ENCODE results near the gene SLC29A3. TPM values are rescaled to one million over a fixed set of nuclear protein-coding genes. Genes with fewer than 3 reads are reported as not detected.

SLC29A3 gene
- total RNA-seq, 2 experiments from 2014 or later: 1.2 to 1.5 TPM

DNA sequence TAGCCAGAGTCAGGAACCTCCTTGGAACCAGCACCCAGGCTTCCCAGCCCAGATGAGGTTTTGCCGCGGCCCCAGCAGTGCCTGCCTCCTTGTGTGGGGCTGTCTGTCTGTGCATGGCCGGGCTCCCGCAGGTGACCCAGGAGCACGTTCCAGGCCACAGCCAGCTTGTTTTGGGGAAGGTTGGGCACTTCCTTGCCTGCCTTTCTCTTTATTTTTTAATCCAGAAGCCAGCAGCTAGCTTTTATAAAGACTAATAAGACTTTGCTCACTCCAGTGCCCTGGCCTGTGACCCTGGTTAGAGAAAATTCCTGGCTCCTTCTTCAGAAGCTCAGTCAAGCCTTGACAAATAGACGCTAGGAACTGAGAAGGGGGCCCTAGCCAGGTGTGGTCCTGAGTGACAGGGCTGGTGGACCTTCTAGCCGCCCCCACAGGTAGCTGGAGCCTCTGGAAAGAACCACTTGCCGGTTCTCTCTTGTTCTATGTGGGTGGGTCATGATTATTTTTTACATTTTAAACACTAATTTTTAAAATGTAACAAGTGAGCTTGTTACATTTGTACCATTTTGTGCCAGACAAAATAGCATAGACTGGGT lies 837 bp downstream of the SLC29A3 start:
- DNase-seq: no peak
- CTCF ChIA-PET: interaction anchor here (0.7 to 2.5 kb wide), 10 partner anchors 9 to 446 kb away, joined by 3 to 18 read pairs (median 4); no protein-coding TSS in a partner anchor
- Mint-ChIP-seq H3K36me3 (ENCODE audit: low read depth) (peaks cover 8% of the 10 kb centered on the region), H3K4me3 (peak overlapping the region; percentile 93), H3K27me3 (ENCODE audit: low read depth) (no peaks in the 10 kb centered on the region), H3K27ac (peak overlapping the region; percentile 18), H3K4me1 (ENCODE audit: low read depth) (peaks cover 35% of the 10 kb centered on the region), H3K9me3 (no peaks in the 10 kb centered on the region)
- intact Hi-C loops (cut with micrococcal nuclease): loop anchor here (1.0 to 5.0 kb wide), 6 partner anchors 57 to 727 kb away; no protein-coding TSS in a partner anchor

DNA sequence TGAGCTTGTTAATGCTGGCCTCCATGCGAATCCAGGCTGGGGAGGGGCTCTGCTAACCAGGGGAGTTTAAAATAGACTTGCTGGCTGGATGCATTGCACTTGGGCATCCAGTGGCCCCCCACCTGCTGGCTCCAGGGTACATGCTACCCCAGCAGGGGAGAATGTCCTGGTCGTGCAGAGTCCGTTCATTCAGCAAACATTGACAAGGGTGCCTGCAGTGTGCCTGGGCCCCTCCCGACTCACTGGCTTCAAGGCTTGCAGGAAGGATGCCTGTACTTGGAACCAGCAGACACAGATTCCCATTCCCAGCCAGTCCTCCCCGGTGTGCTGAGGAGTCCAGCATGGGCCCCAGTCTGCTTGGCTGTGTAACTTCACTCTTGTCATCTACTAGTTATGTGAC lies 1.5 kb downstream of the SLC29A3 start:
- peak overlapping the region; percentile 3 for H3K4me3 Mint-ChIP-seq
- no peak for DNase-seq

DNA sequence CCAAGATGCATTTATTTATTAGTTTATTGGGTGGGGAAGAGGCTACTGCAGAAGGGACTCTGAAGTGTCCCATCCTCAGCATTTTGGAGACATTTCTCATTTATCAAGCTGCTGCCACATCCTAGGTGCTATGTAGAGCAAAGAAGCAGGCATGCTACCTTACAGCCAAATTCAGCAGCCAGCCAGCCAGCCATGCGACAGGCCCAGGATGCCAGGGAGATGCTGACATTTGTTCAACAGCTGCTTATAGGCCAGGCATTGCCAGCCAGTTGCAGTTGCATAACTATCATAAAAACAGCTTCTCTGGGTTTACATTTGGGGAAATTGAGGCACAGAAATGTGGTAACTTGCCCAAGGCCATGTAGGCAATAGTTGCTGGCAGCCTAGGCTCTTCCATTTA lies 2.3 kb downstream of the SLC29A3 start:
- H3K4me3 Mint-ChIP-seq: no peak overlapping the region
- H3K4me1 Mint-ChIP-seq (ENCODE audit: low read depth): peaks cover 27% of the 10 kb centered on the region
- CTCF ChIA-PET: no interaction called here

More for the DNA sequence above, 1.5 kb downstream of the SLC29A3 start:
- Mint-ChIP-seq H3K4me1 (ENCODE audit: low read depth) (peaks cover 34% of the 10 kb centered on the region), H3K36me3 (ENCODE audit: low read depth) (peaks cover 8% of the 10 kb centered on the region), H3K27ac (no peak overlapping the region), H3K27me3 (ENCODE audit: low read depth) (no peaks in the 10 kb centered on the region), H3K9me3 (no peaks in the 10 kb centered on the region)
- CTCF ChIA-PET: interaction anchor here (0.9 to 2.5 kb wide), 6 partner anchors 10 to 445 kb away, joined by 3 to 18 read pairs (median 4); no protein-coding TSS in a partner anchor
- intact Hi-C loops (cut with micrococcal nuclease): no loop called here

DNA sequence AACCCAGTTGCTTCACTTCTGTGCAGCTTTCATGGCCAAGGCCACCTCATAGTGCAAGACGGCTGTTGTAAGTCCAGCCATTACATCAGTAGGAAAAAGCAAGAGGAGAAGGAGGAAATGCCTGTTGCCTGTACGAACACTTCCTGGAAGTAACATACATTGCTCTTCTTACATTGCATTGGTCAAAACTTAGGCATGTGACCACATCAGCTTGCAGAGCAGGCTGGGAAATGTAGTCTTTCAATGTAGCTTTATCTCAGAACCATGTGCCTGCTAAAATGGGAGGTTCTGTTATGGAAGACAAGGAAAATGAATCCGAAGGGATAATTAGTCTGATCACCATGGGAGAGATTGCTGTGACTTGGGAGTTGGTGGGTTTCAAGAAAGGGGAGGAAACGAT lies 4.3 kb downstream of the SLC29A3 start:
- intact Hi-C loops (cut with micrococcal nuclease): no loop called here
- no peak overlapping the region for H3K4me3 Mint-ChIP-seq
- H3K9me3 Mint-ChIP-seq: no peaks in the 10 kb centered on the region
- H3K4me1 Mint-ChIP-seq (ENCODE audit: low read depth): peaks cover 21% of the 10 kb centered on the region
- peak; percentile 22 for DNase-seq
- CTCF ChIA-PET: interaction anchor here (0.5 to 1.4 kb wide), 3 partner anchors 10 to 247 kb away, joined by 3 read pairs; no protein-coding TSS in a partner anchor
- no peak overlapping the region for H3K27ac Mint-ChIP-seq
- no peaks in the 10 kb centered on the region for H3K27me3 Mint-ChIP-seq (ENCODE audit: low read depth)
- H3K36me3 Mint-ChIP-seq (ENCODE audit: low read depth): peaks cover 12% of the 10 kb centered on the region

More for the DNA sequence above, 2.3 kb downstream of the SLC29A3 start:
- DNase-seq: no peak
- intact Hi-C loops (cut with micrococcal nuclease): no loop called here
- Mint-ChIP-seq H3K9me3 (no peaks in the 10 kb centered on the region), H3K27me3 (ENCODE audit: low read depth) (no peaks in the 10 kb centered on the region), H3K36me3 (ENCODE audit: low read depth) (peaks cover 8% of the 10 kb centered on the region), H3K27ac (no peak overlapping the region)

DNA sequence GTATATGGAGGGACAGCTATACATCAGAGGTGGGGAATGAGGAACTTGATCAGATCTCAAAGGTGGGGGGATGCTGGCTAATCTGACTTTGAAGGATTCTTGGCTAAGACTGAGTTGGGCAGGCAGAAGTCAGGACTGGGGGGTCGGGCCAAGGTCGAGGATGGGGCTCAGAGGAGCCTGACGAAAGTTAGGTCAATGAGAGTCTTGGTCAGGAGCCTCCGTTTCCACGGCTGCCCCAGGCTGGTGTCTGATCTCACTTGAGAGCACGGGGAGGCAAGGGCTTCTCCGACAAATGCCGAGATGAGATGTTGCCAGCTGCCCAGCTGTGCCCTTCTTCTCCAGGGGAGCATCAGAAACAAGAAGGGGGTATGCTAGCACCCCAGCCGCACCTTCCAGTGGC lies 5.7 kb downstream of the SLC29A3 start:
- Mint-ChIP-seq H3K4me1 (ENCODE audit: low read depth) (peaks cover 15% of the 10 kb centered on the region), H3K4me3 (no peak overlapping the region), H3K36me3 (ENCODE audit: low read depth) (peaks cover 12% of the 10 kb centered on the region), H3K27ac (no peak overlapping the region), H3K27me3 (ENCODE audit: low read depth) (no peaks in the 10 kb centered on the region), H3K9me3 (no peaks in the 10 kb centered on the region)
- intact Hi-C loops (cut with micrococcal nuclease): no loop called here
- no peak for DNase-seq
- CTCF ChIA-PET: interaction anchor here (0.6 kb wide), 1 partner anchor 285 kb away, joined by 4 read pairs; no protein-coding TSS in a partner anchor

DNA sequence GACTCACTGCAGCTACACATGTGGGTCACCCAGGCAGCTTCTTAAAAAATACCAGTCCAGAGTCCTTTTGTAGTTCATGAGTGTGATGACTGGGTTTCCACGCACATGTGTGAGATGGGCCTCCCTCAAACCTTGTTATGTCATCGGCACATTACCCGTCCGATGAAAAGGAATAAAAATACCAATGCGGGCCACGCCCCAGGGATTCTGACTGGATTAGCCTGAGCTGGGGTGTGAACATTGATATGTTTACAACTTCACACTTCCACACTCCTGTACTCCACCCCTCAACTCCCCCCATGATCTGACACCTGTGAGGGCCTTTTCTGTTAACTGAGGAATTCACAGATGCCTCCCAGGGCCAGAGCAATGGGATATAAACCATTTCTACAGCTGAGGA lies 6.2 kb downstream of the SLC29A3 start:
- no peak for DNase-seq
- Mint-ChIP-seq H3K27ac (no peak overlapping the region), H3K36me3 (ENCODE audit: low read depth) (peaks cover 12% of the 10 kb centered on the region), H3K4me3 (no peak overlapping the region), H3K4me1 (ENCODE audit: low read depth) (peaks cover 13% of the 10 kb centered on the region), H3K9me3 (no peaks in the 10 kb centered on the region), H3K27me3 (ENCODE audit: low read depth) (no peaks in the 10 kb centered on the region)
- intact Hi-C loops (cut with micrococcal nuclease): no loop called here
- CTCF ChIA-PET: no interaction called here

DNA sequence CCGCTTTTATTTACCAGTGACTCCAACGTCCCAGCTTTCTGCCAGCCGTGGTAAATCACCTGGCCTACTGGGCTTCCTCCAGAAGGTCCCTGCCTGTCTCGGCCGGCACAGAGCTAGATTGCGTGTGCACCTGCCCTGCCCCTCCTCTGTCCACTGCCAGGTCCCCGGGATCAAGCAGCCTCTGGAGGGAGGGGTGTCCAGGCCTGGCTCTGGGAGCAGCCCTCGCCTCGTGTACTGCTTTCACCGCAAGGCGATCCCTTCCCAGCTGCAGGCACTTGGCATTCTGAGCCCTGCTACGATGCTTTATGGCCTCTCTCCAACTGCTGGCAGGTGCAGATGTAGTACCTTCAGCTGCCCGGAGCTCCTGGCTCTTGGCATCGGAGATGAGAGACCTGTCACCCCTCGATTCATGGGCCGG lies 7.4 kb downstream of the SLC29A3 start:
- CTCF ChIA-PET: no interaction called here
- H3K4me3 Mint-ChIP-seq: no peak overlapping the region
- H3K4me1 Mint-ChIP-seq (ENCODE audit: low read depth): peaks cover 8% of the 10 kb centered on the region
- no peak overlapping the region for H3K27ac Mint-ChIP-seq
- H3K27me3 Mint-ChIP-seq (ENCODE audit: low read depth): no peaks in the 10 kb centered on the region
- intact Hi-C loops (cut with micrococcal nuclease): no loop called here
- DNase-seq: no peak
- no peaks in the 10 kb centered on the region for H3K9me3 Mint-ChIP-seq
- peaks cover 12% of the 10 kb centered on the region for H3K36me3 Mint-ChIP-seq (ENCODE audit: low read depth)

DNA sequence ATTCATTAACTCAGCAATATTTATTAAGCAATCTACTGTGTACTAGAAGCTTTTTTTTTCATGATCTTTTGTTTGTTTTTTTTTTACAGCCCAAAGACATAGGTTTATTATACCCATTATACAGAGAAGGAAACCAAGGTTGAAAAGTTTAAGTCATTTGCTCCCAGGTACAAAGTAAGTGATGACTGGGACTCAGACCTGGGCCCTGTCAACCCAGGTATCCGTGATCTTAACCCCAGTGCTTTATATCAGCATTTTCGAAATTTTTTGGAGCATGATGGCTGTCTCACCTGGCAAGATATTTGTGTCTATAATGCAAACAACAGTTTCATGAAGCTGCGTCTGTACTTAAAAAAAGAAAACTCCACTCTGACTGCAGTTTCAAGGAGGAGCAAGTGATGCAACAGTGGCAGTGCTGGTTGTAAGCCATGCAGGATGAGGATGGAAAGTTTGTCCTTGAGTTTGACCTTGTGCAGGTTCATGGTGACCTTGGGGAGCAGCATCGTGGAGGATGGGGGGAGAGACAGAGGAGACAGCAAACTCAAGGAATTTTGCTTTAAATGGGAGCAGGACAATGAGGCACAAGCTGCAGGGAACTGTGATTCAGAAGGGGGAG lies 11.8 kb downstream of the SLC29A3 start:
- Mint-ChIP-seq H3K4me1 (ENCODE audit: low read depth) (no peaks in the 10 kb centered on the region), H3K4me3 (no peak overlapping the region), H3K9me3 (no peaks in the 10 kb centered on the region), H3K27me3 (ENCODE audit: low read depth) (no peaks in the 10 kb centered on the region), H3K27ac (no peak overlapping the region), H3K36me3 (ENCODE audit: low read depth) (peaks cover 3% of the 10 kb centered on the region)
- CTCF ChIA-PET: interaction anchor here (1.1 kb wide), 1 partner anchor 11 kb away, joined by 3 read pairs; the partner anchor contains the start of gene SLC29A3
- DNase-seq: no peak
- intact Hi-C loops (cut with micrococcal nuclease): no loop called here

DNA sequence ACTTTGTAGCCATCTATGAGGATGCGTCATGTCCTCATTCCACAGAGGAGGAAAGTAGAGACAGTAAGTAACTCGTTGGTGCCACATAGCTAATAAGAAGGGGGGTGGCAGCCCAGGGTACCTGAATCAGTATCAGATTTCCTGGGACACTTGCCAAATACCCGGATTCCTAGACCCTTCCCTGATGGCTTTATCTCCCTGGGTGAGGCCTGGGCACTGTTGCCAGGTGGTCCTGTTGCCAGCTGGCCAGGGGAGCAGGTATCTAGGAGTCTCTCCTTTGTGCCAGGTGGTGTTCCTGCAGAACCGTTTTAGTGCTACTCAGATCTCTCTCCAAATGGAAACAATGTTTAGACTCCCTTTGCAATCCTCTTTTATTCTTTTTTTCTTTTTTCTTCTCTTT lies 12.7 kb downstream of the SLC29A3 start:
- Mint-ChIP-seq H3K27ac (no peak overlapping the region), H3K9me3 (no peaks in the 10 kb centered on the region), H3K36me3 (ENCODE audit: low read depth) (peaks cover 3% of the 10 kb centered on the region), H3K27me3 (ENCODE audit: low read depth) (no peaks in the 10 kb centered on the region), H3K4me1 (ENCODE audit: low read depth) (no peaks in the 10 kb centered on the region), H3K4me3 (no peak overlapping the region)
- no peak for DNase-seq
- CTCF ChIA-PET: interaction anchor here (1.1 kb wide), 1 partner anchor 277 kb away, joined by 5 read pairs; no protein-coding TSS in a partner anchor
- intact Hi-C loops (cut with micrococcal nuclease): no loop called here

DNA sequence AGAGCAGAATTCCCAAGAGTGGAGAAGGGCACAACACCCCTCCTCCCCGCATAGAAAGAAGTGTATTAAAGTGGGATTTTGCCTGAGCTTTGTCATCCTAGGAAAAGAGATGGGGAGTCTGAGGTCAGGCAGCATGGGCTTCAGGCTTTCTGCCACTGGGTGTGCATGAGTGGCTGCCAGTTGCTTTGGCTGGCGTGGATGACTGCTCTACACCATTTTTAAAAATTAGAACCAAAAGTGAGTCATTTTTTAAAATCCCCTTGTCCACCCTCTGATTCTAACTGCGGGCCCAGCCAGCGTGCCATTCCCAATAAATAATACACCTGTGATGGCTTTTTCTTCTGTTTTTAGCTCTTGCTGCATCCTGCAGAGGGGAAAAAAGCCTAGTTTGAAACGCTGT lies 13.4 kb downstream of the SLC29A3 start:
- H3K4me3 Mint-ChIP-seq: no peak overlapping the region
- no peak for DNase-seq
- H3K4me1 Mint-ChIP-seq (ENCODE audit: low read depth): no peaks in the 10 kb centered on the region
- no peaks in the 10 kb centered on the region for H3K27me3 Mint-ChIP-seq (ENCODE audit: low read depth)
- H3K27ac Mint-ChIP-seq: no peak overlapping the region
- intact Hi-C loops (cut with micrococcal nuclease): no loop called here
- CTCF ChIA-PET: interaction anchor here (1.1 kb wide), 1 partner anchor 276 kb away, joined by 5 read pairs; no protein-coding TSS in a partner anchor
- no peaks in the 10 kb centered on the region for H3K36me3 Mint-ChIP-seq (ENCODE audit: low read depth)
- H3K9me3 Mint-ChIP-seq: no peaks in the 10 kb centered on the region

DNA sequence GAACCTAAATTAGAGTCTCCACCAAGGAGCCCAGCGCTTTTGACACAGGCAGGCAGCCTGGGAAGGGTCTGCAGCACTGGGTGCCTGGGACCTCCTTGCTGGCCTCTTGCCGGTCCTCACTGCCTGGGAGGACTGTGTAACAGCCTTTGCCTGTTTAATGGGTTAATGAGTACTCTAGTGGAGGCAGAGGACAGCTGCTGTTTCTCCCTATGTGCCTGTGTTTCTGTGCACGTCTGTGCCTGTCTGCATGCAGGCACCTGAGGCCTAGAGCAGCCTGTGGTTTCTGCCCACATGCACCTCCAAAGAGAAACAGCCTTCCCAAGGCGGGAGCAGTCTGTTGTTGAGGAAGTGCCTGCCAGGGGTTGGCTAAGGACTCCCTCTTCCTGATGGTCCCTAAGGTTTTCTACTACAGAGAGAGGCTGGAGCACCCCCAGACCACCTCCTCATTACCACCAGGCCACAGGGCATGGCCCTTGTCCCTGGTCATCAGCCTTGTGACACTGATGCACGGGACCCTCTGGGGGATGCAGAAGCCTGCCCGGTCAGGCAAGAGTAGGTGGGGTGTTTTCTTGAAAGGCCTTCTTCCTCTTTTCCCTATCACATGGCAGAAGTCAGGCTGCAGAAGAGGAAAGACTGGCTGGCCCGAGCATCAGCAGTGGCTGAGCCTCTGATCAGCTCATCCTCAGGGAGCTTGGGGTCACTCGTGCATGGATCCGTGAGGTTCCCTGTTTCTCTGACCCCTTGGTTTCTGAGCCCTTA lies 14.2 kb downstream of the SLC29A3 start:
- no peak for DNase-seq
- no peak overlapping the region for H3K4me3 Mint-ChIP-seq
- no peaks in the 10 kb centered on the region for H3K27me3 Mint-ChIP-seq (ENCODE audit: low read depth)
- H3K27ac Mint-ChIP-seq: no peak overlapping the region
- intact Hi-C loops (cut with micrococcal nuclease): no loop called here
- CTCF ChIA-PET: no interaction called here
- no peaks in the 10 kb centered on the region for H3K9me3 Mint-ChIP-seq
- no peaks in the 10 kb centered on the region for H3K36me3 Mint-ChIP-seq (ENCODE audit: low read depth)
- no peaks in the 10 kb centered on the region for H3K4me1 Mint-ChIP-seq (ENCODE audit: low read depth)

DNA sequence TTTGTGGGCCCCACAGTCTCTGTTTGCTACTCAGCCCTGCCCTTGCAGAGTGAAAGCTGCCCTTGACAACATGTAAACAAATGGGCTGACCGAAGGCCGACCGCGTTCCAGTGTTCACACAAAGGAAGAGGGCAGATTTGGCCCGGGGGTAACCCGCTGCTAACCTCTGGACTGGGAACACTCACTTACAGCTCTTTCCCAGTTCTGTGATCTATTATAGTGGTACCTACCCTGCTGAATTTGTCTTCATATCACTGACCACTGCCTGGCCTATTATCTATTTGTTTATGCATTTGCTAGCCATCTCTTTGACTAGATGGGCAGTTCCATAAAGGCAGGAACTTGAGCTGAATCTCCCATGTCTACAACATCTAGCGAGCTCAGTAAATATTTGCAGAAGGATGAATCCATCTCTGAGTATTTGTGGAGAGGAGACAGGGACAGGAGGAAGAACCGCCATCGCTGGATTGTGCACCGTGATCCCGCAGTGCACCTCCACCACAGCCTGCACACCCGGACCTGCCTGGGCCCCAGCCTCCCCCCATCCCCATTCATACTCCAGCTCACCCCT lies 15.2 kb downstream of the SLC29A3 start:
- CTCF ChIA-PET: interaction anchor here (0.7 to 1.5 kb wide), 3 partner anchors 16 to 62 kb away, joined by 3 to 4 read pairs (median 3); no protein-coding TSS in a partner anchor
- no peaks in the 10 kb centered on the region for H3K36me3 Mint-ChIP-seq (ENCODE audit: low read depth)

More for the DNA sequence above, 15.2 kb downstream of the SLC29A3 start:
- Mint-ChIP-seq H3K27me3 (ENCODE audit: low read depth) (no peaks in the 10 kb centered on the region), H3K4me1 (ENCODE audit: low read depth) (no peaks in the 10 kb centered on the region), H3K27ac (no peak overlapping the region), H3K9me3 (no peaks in the 10 kb centered on the region), H3K4me3 (no peak overlapping the region)
- intact Hi-C loops (cut with micrococcal nuclease): no loop called here
- no peak for DNase-seq

Measured in activated naive CD4-positive, alpha-beta T cell treated with anti-CD3 and anti-CD28 coated beads for 36 hours (primary cell).